ENCODE measurements around the gene FERMT1.

DNA sequence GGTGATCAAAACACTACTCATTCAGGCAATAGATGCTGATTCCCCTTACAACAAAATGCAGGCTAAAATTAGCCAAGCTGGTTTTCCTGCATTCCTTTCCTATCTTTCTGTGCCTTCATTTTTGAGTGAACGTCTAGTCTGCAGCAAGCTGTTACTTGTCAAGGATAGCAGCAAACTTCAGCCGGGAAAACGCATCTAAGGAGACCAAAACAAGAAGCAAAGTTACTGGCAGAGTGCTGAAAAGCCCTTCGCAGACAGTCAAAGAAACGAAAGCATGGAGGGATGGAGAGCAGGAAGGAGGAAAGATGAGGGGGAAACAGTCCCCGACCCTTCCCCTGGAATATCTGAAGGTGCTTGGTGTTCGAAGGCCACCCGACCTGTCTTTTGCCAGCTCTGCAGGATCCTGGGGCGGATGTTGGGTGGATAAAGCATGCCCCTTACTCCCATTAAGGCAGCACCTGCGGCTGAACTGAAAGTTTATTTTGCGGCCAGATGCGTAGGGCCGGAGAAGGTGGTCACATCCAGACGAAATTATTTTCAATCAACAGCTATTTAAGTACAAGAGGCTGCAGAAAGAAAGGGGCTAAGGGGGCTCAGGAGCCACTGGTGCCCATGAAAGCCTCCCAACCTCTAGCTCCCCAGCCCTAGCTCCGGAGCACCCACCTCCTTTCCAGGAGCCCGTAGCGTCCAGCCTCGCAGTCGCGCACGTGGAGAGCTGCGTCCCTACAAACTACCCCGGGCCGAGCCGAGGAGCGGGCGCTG is 538 bp downstream of the FERMT1 start:
- TF ChIP-seq POLR2AphosphoS5 (IDR thresholded peaks at IDR 0.05; ENCODE audit: low read depth) = no peak
- TF ChIP-seq, protein P1, sequence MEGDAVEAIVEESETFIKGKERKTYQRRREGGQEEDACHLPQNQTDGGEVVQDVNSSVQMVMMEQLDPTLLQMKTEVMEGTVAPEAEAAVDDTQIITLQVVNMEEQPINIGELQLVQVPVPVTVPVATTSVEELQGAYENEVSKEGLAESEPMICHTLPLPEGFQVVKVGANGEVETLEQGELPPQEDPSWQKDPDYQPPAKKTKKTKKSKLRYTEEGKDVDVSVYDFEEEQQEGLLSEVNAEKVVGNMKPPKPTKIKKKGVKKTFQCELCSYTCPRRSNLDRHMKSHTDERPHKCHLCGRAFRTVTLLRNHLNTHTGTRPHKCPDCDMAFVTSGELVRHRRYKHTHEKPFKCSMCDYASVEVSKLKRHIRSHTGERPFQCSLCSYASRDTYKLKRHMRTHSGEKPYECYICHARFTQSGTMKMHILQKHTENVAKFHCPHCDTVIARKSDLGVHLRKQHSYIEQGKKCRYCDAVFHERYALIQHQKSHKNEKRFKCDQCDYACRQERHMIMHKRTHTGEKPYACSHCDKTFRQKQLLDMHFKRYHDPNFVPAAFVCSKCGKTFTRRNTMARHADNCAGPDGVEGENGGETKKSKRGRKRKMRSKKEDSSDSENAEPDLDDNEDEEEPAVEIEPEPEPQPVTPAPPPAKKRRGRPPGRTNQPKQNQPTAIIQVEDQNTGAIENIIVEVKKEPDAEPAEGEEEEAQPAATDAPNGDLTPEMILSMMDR (IDR thresholded peaks at IDR 0.05; ENCODE audit: insufficient read depth, low read length) = no peak
- TF ChIP-seq SPI1 (IDR thresholded peaks at IDR 0.05; ENCODE audit: borderline replicate concordance, low read depth) = no peak
- TF ChIP-seq, protein P2, sequence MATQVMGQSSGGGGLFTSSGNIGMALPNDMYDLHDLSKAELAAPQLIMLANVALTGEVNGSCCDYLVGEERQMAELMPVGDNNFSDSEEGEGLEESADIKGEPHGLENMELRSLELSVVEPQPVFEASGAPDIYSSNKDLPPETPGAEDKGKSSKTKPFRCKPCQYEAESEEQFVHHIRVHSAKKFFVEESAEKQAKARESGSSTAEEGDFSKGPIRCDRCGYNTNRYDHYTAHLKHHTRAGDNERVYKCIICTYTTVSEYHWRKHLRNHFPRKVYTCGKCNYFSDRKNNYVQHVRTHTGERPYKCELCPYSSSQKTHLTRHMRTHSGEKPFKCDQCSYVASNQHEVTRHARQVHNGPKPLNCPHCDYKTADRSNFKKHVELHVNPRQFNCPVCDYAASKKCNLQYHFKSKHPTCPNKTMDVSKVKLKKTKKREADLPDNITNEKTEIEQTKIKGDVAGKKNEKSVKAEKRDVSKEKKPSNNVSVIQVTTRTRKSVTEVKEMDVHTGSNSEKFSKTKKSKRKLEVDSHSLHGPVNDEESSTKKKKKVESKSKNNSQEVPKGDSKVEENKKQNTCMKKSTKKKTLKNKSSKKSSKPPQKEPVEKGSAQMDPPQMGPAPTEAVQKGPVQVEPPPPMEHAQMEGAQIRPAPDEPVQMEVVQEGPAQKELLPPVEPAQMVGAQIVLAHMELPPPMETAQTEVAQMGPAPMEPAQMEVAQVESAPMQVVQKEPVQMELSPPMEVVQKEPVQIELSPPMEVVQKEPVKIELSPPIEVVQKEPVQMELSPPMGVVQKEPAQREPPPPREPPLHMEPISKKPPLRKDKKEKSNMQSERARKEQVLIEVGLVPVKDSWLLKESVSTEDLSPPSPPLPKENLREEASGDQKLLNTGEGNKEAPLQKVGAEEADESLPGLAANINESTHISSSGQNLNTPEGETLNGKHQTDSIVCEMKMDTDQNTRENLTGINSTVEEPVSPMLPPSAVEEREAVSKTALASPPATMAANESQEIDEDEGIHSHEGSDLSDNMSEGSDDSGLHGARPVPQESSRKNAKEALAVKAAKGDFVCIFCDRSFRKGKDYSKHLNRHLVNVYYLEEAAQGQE (IDR thresholded peaks at IDR 0.05; ENCODE audit: insufficient replicate concordance, low read depth) = no peak

Measured in HL-60 (cell line).